GM19351 (cell line): ENCODE data around the gene POTEH.
"Not testable (repeated sequence)": the region's sequence is repeated elsewhere in the genome, so short reads cannot be mapped to it uniquely, and the experiment has no call there.

Experiments
- ATAC-seq: cut with Tn5 transposase; IDR thresholded peaks from one replicate; pipeline ENCODE4 v1.9.1; 2021; ENCODE audit warnings: mild to moderate bottlenecking, moderate library complexity; ENCODE audit not compliant: unreplicated experiment

Gene POTEH

GRCh38 chr22:15689749-15690125 lies at the start of gene POTEH:
Gene POTEH, plus strand, starts transcription at chr22:15690026. Its CDS starts 52 bp downstream, at chr22:15690078.
- ATAC-seq: not testable (repeated sequence)

GRCh38 chr22:15642288-15642861 lies 47.5 kb upstream of the POTEH start:
- ATAC-seq: not testable (repeated sequence)

GRCh38 chr22:15651954-15652353 lies 37.9 kb upstream of the POTEH start:
- not testable (repeated sequence) for ATAC-seq

- not testable (repeated sequence) for ATAC-seq
Measured at GRCh38 chr22:15652738-15653137, 37.1 kb upstream of the POTEH start.

- not testable (repeated sequence) for ATAC-seq
Measured at GRCh38 chr22:15653241-15653640, 36.6 kb upstream of the POTEH start.

GRCh38 chr22:15661102-15661501 lies 28.7 kb upstream of the POTEH start:
- ATAC-seq: not testable (repeated sequence)

GRCh38 chr22:15664682-15665081 lies 25.1 kb upstream of the POTEH start:
- not testable (repeated sequence) for ATAC-seq

GRCh38 chr22:15665478-15665877 lies 24.3 kb upstream of the POTEH start:
- ATAC-seq: not testable (repeated sequence)

- ATAC-seq: not testable (repeated sequence)
Measured at GRCh38 chr22:15669430-15669829, 20.4 kb upstream of the POTEH start.

GRCh38 chr22:15679702-15680101 lies 10.1 kb upstream of the POTEH start:
- ATAC-seq: peak; percentile 25

- not testable (repeated sequence) for ATAC-seq
Measured at GRCh38 chr22:15684115-15684514, 5.7 kb upstream of the POTEH start.

- ATAC-seq: peak; percentile 78
Measured at GRCh38 chr22:15684695-15685094, 5.1 kb upstream of the POTEH start.

GRCh38 chr22:15685641-15686040 lies 4.2 kb upstream of the POTEH start:
- ATAC-seq: not testable (repeated sequence)

- ATAC-seq: not testable (repeated sequence)
Measured at GRCh38 chr22:15687086-15687485, 2.7 kb upstream of the POTEH start.

- ATAC-seq: not testable (repeated sequence)
Measured at GRCh38 chr22:15687676-15688075, 2.1 kb upstream of the POTEH start.

- not testable (repeated sequence) for ATAC-seq
Measured at GRCh38 chr22:15688090-15688489, 1.7 kb upstream of the POTEH start.

- not testable (repeated sequence) for ATAC-seq
Measured at GRCh38 chr22:15689012-15689748, 646 bp upstream of the POTEH start.

- not testable (repeated sequence) for ATAC-seq
Measured at GRCh38 chr22:15713600-15713999, 23.8 kb downstream of the POTEH start.

- ATAC-seq: not testable (repeated sequence)
Measured at GRCh38 chr22:15714125-15714524, 24.3 kb downstream of the POTEH start.

- not testable (repeated sequence) for ATAC-seq
Measured at GRCh38 chr22:15721884-15722283, 32.1 kb downstream of the POTEH start.

GRCh38 chr22:15729209-15729917 lies 39.5 kb downstream of the POTEH start:
- not testable (repeated sequence) for ATAC-seq

GRCh38 chr22:15731023-15731422 lies 41.2 kb downstream of the POTEH start:
- not testable (repeated sequence) for ATAC-seq
